Small intestine (tissue), 7 donors: ENCODE measurements around the gene POC1A. TPM values are rescaled to one million over a fixed set of nuclear protein-coding genes. Genes with fewer than 3 reads are reported as not detected.
"Not testable (repeated sequence)": the region's sequence is repeated elsewhere in the genome, so short reads cannot be mapped to it uniquely, and the experiment has no call there.

ENCODE experiments used
- DNase-seq, 2 donors: peaks; one replicate each; pipeline versions ENCODE4 v3.0.0 to v3.0.0-alpha.2; 2013
- FAIRE-seq: peaks from 2 replicates; lab custom pipeline; 2012; peaks lifted over from hg19 to GRCh38; lab: Jason Lieb, UNC
- H3K27ac ChIP-seq, 3 donors: one replicate each; pipeline ENCODE4 v1.5.1; 2013; ENCODE audit warnings: low read length in 2 of 3, mild to moderate bottlenecking in 2 of 3, control low read depth in 1 of 3, inconsistent platforms in 1 of 3, low read depth in 1 of 3, moderate library complexity in 1 of 3
- H3K27me3 ChIP-seq, 3 donors: one replicate each; pipeline ENCODE4 v1.6.1; 2013; ENCODE audit warnings: low read length in 3 of 3, inconsistent platforms in 1 of 3; ENCODE audit not compliant: control insufficient read depth in 3 of 3, insufficient read depth in 3 of 3
- H3K36me3 ChIP-seq, 3 donors: one replicate each; pipeline ENCODE4 v1.6.1; 2013; ENCODE audit warnings: low read length in 3 of 3, inconsistent platforms in 1 of 3, low read depth in 1 of 3, mild to moderate bottlenecking in 1 of 3, moderate library complexity in 1 of 3; ENCODE audit not compliant: control insufficient read depth in 3 of 3, insufficient read depth in 2 of 3
- H3K4me1 ChIP-seq, 3 donors: one replicate each; pipeline ENCODE4 v1.6.1; 2013; ENCODE audit warnings: low read length in 2 of 3, inconsistent platforms in 1 of 3, low read depth in 1 of 3, mild to moderate bottlenecking in 1 of 3, moderate library complexity in 1 of 3; ENCODE audit not compliant: control insufficient read depth in 3 of 3, insufficient read depth in 2 of 3
- H3K4me3 ChIP-seq, 3 donors: one replicate each; pipeline ENCODE4 v1.5.1; 2013; ENCODE audit warnings: low read length in 3 of 3, control low read depth in 1 of 3, inconsistent platforms in 1 of 3, low read depth in 1 of 3, mild to moderate bottlenecking in 1 of 3, moderate library complexity in 1 of 3
- H3K9me3 ChIP-seq, 2 donors: one replicate each; pipeline ENCODE4 v1.6.1; 2013; ENCODE audit warnings: low read depth in 1 of 2, low read length in 1 of 2; ENCODE audit not compliant: control insufficient read depth in 2 of 2, insufficient read depth in 1 of 2
- WGBS, 3 donors: extraction: QIAGEN DNeasy Blood & Tissue Kit; methylation state at CpG; one replicate each; pipeline ENCODE4 v1.1.7; 2013; 5-methylcytosine and 5-hydroxymethylcytosine counted together
- polyA plus RNA-seq, 4 donors: library from polyadenylated mRNA; stranded (reverse) in 3 of 4; unstranded in 1 of 4; fragments of 200-250 nt in 3 of 4; fragments of 120-200 nt in 1 of 4; gene quantifications; one replicate each; pipeline versions ENCODE4 v1.2.1 to v1.2.3, GENCODE V29; 2013
- donor health status: healthy with polysubstance abuse.
- donor health status: control.
- donor health status: control.
- donor health status: Bipolar disorder and iron deficiency.
- donor health status: healthy.

POC1A gene
- polyA plus RNA-seq, 4 donors, result 2.7 to 19.4 (median 4.8) TPM

GRCh38 chr3:52153389-52154096, 680 bp downstream of the POC1A start:
- DNase-seq (peak; percentile 53 to 64), FAIRE-seq (no peak)
- Histone ChIP-seq H3K36me3 (peaks cover 0 to 17% (median 0%) of the 10 kb centered on the region in 3 donors), H3K4me3 (peak overlapping the region; percentile 39 to 81 (median 72)), H3K9me3 (no peaks in the 10 kb centered on the region), H3K27ac (peak overlapping the region in 1 of 3 donors; percentile 95), H3K27me3 (no peaks in the 10 kb centered on the region), H3K4me1 (peaks cover 0 to 16% (median 0%) of the 10 kb centered on the region in 3 donors)
- WGBS, 3 donors, result 5 to 14% (median 10%) methylated on average over 18 of the region's 18 CpGs

- not testable (repeated sequence) for H3K27ac ChIP-seq, H3K9me3 ChIP-seq, FAIRE-seq, H3K27me3 ChIP-seq, H3K4me3 ChIP-seq, DNase-seq
- Histone ChIP-seq H3K36me3 (peaks cover 0 to 26% (median 0%) of the 10 kb centered on the region in 3 donors), H3K4me1 (peaks cover 0 to 16% (median 0%) of the 10 kb centered on the region in 3 donors)
- 80 to 89% (median 84%) methylated on average over 4 of the region's 4 CpGs for WGBS, 3 donors
Observed at GRCh38 chr3:52151991-52152390, 2.2 kb downstream of the POC1A start.

GRCh38 chr3:52150860-52151259, 3.4 kb downstream of the POC1A start:
- peaks cover 0 to 37% (median 0%) of the 10 kb centered on the region in 3 donors for H3K36me3 ChIP-seq
- H3K27ac ChIP-seq, result no peak overlapping the region
- 87 to 98% (median 94%) methylated on average over 4 of the region's 4 CpGs for WGBS, 3 donors
- H3K4me3 ChIP-seq, result no peak overlapping the region
- DNase-seq, result no peak
- no peaks in the 10 kb centered on the region for H3K27me3 ChIP-seq
- H3K9me3 ChIP-seq, result no peaks in the 10 kb centered on the region
- no peak for FAIRE-seq
- H3K4me1 ChIP-seq, result peaks cover 0 to 16% (median 0%) of the 10 kb centered on the region in 3 donors

GRCh38 chr3:52150357-52150756, 3.9 kb downstream of the POC1A start:
- no peaks in the 10 kb centered on the region for H3K27me3 ChIP-seq
- no peaks in the 10 kb centered on the region for H3K9me3 ChIP-seq
- 90 to 94% (median 90%) methylated on average over 3 of the region's 3 CpGs for WGBS, 3 donors
- peaks cover 0 to 16% (median 0%) of the 10 kb centered on the region in 3 donors for H3K4me1 ChIP-seq
- FAIRE-seq (no peak), DNase-seq (no peak)
- H3K4me3 ChIP-seq, result no peak overlapping the region
- H3K36me3 ChIP-seq, result peaks cover 0 to 42% (median 0%) of the 10 kb centered on the region in 3 donors
- no peak overlapping the region for H3K27ac ChIP-seq

GRCh38 chr3:52149726-52150125, 4.5 kb downstream of the POC1A start:
- FAIRE-seq (no peak), DNase-seq (no peak)
- Histone ChIP-seq H3K4me3 (no peak overlapping the region), H3K4me1 (peaks cover 0 to 12% (median 0%) of the 10 kb centered on the region in 3 donors), H3K9me3 (no peaks in the 10 kb centered on the region), H3K36me3 (peaks cover 0 to 47% (median 0%) of the 10 kb centered on the region in 3 donors), H3K27ac (no peak overlapping the region), H3K27me3 (no peaks in the 10 kb centered on the region)
- 96 to 97% (median 97%) methylated on average over 11 of the region's 11 CpGs for WGBS, 3 donors

GRCh38 chr3:52149021-52149420, 5.2 kb downstream of the POC1A start:
- DNase-seq (no peak), FAIRE-seq (no peak)
- H3K27ac ChIP-seq, result no peak overlapping the region
- H3K27me3 ChIP-seq, result no peaks in the 10 kb centered on the region
- no peaks in the 10 kb centered on the region for H3K9me3 ChIP-seq
- peaks cover 0 to 49% (median 0%) of the 10 kb centered on the region in 3 donors for H3K36me3 ChIP-seq
- H3K4me3 ChIP-seq, result no peak overlapping the region
- H3K4me1 ChIP-seq, result peaks cover 0 to 11% (median 0%) of the 10 kb centered on the region in 3 donors
- WGBS, 3 donors, result 95 to 97% (median 95%) methylated on average over 8 of the region's 8 CpGs

GRCh38 chr3:52147804-52148203, 6.4 kb downstream of the POC1A start:
- DNase-seq (no peak), FAIRE-seq (no peak)
- 89 to 93% (median 90%) methylated on average over 8 of the region's 8 CpGs for WGBS, 3 donors
- Histone ChIP-seq H3K36me3 (peaks cover 0 to 60% (median 0%) of the 10 kb centered on the region in 3 donors), H3K4me3 (no peak overlapping the region), H3K27ac (no peak overlapping the region), H3K4me1 (no peaks in the 10 kb centered on the region), H3K27me3 (no peaks in the 10 kb centered on the region), H3K9me3 (no peaks in the 10 kb centered on the region)

GRCh38 chr3:52146811-52147210, 7.4 kb downstream of the POC1A start:
- 94 to 95% (median 94%) methylated on average over 13 of the region's 13 CpGs for WGBS, 3 donors
- no peak for DNase-seq
- Histone ChIP-seq H3K4me1 (no peaks in the 10 kb centered on the region), H3K27me3 (no peaks in the 10 kb centered on the region), H3K4me3 (no peak overlapping the region), H3K27ac (no peak overlapping the region), H3K9me3 (no peaks in the 10 kb centered on the region), H3K36me3 (peaks cover 0 to 70% (median 0%) of the 10 kb centered on the region in 3 donors)
- no peak for FAIRE-seq
